GM12875 (cell line): Measurements from ENCODE around the gene SNRNP70.

ENCODE experiments used
- H3K4me3 ChIP-seq: one replicate; pipeline ENCODE4 v1.5.1; 2011; ENCODE audit warnings: low read depth, low read length, control low read depth
- TF ChIP-seq, protein P1 (sequence below): IDR thresholded peaks from 2 replicates; pipeline ENCODE4 v1.5.1; 2011; ENCODE audit warnings: low read depth, mild to moderate bottlenecking, control low read depth, inconsistent platforms, low read length, moderate library complexity, borderline replicate concordance; ENCODE audit not compliant: insufficient read depth

The SNRNP70 gene

DNA sequence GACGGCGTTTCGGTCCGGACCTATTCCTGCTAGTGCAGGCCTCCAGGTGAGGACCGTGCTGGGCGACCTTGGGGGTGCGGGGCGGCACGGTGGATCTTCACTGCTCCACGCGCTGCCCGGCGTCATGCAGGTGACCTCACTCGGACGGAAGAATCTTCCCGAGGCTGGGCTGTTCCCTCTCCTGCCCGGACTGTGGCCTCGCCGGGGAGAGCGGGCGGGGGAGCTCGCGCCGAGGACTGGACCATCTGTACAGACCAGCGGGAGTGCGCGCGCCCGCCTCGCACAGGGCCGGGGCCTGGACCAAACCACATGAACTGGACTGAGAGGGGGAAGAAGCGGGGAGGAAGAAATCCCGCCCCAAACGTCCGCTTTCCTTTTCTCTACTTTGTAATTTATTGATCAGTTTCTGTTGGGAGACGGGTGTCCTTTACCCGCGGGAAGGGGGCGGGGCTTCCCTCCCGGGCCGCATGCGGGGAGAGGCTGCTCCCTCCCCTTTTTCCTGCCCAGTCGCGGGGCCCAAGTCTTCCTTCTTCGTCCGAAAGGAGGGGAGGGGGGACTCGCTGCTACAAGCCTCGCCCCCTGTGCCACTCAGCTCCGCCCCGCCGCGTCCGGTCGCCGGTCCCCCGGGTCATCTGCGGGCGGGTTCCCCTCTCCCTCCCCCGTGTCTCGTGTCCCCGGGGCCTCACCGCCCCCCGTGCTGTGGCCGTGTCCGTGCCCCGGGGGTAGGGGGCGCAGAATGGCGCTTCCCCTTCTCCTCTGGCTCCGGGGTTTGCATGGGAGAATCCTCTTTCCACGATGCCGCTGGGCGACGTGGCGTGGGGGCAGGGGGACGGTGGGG is 65.1 kb downstream of the SNRNP70 start:
- TF ChIP-seq, protein P1, sequence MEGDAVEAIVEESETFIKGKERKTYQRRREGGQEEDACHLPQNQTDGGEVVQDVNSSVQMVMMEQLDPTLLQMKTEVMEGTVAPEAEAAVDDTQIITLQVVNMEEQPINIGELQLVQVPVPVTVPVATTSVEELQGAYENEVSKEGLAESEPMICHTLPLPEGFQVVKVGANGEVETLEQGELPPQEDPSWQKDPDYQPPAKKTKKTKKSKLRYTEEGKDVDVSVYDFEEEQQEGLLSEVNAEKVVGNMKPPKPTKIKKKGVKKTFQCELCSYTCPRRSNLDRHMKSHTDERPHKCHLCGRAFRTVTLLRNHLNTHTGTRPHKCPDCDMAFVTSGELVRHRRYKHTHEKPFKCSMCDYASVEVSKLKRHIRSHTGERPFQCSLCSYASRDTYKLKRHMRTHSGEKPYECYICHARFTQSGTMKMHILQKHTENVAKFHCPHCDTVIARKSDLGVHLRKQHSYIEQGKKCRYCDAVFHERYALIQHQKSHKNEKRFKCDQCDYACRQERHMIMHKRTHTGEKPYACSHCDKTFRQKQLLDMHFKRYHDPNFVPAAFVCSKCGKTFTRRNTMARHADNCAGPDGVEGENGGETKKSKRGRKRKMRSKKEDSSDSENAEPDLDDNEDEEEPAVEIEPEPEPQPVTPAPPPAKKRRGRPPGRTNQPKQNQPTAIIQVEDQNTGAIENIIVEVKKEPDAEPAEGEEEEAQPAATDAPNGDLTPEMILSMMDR = no peak
- peak overlapping the region; percentile 26 for H3K4me3 ChIP-seq

DNA sequence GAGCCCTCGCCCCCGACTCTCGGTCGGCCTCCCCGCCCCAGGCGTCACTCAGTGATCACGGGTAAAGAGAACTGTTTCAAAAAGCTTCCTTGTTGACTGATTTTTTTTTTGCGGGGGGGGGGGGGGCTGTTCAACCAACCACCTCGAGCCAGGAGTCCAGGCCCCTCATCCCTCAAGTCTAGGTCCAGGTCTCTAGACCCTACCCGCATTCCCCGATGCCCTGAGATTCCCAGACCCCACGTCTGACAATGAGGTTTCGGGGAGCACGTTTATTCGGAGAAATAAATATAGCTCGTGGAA is 65.6 kb downstream of the SNRNP70 start:
- H3K4me3 ChIP-seq = no peak overlapping the region
- TF ChIP-seq, protein P1 = no peak

DNA sequence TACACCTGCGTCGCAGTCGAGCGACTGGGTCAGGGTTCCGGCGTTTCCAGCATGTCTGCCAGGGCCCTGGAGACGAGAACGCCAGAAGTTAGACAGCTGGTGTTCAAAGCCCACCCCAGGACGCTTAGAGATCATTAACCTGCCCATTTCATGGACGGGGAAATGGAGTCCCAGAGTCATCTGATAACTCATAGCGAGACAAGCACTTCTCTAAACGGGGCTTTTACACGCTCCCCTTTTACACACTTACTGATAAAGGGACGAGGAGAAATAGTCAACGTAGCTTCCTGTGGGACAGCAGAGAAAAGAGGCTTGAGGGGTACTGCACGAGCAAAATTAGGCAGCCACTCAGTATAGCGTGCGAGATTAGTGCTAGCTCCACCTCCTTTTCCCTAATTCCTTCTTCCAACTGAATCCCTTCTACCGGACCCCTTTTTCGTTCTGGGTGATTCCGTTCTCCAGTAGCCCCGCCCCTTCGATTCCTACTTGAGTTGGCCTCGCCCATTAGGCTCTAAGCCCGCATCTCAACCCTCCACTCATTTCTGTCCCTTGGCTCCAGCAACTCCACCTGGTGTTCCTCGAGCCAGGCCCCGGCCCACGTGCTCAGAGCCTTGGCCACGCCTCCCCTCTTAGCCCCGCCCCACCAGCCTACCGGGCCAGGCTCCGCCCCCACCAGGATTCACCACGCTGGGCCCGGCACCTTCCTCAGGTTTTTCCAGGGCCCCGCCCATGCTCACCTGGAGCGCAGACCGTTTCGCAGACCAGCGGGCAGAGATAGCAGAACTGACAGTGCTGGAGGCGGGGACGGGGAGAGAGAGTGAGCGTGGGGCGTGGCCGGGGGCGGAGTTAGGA is 66.2 kb downstream of the SNRNP70 start:
- no peak overlapping the region for H3K4me3 ChIP-seq
- TF ChIP-seq, protein P1 = no peak

DNA sequence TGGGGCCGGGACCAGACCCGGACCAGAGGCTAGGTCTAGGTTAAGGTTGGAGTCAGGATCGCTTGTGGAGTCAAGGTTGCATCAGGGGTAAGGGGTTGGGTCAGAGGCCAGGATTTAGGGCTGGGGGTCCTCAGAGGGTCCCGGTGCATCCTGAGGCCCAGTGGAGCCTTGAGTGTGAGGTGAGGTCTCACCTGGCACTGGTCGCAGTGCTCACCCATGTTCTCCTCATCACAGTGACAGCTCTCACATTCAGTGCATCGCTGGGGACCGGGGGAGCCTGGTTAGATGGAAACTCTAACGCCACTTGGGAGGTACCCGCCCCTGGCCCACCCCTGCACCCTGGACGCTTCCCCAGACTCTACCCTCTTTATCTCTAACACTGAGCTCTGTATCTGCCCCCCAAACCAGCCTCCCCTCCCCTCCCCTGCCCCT is 66.9 kb downstream of the SNRNP70 start:
- H3K4me3 ChIP-seq = no peak overlapping the region
- TF ChIP-seq, protein P1 = no peak

DNA sequence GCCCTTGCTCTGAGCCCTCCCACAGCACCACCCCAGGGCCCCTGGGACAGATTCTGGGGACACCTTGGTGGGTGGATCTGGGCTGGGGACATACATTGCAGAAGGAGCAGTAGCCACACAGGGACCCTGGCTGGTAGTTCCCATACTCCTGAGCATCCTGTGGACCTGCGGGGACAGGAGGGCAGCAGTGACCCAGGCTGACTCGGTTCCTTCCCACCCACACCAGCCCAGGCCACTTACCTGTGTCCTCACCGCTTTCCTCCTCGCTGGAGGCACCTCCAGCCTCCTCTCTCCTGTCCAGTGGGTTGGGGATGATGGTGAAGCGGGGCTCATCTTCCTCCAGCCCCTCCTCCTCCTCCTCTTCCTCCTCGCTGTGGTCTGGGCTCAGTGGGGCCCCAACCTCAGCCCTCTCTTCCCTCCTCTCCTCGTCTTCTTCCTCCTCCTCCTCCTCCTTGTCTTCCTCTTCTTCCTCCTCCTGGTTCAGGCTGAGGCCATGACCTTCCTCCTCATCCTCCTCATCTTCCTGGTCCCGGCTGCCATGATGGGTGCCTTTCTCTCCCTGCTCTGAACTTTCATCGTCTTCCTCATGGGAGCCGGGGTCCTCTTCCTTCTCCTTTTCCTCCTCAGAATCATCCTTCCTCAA is 68.0 kb downstream of the SNRNP70 start:
- H3K4me3 ChIP-seq = no peak overlapping the region
- TF ChIP-seq, protein P1 = no peak

DNA sequence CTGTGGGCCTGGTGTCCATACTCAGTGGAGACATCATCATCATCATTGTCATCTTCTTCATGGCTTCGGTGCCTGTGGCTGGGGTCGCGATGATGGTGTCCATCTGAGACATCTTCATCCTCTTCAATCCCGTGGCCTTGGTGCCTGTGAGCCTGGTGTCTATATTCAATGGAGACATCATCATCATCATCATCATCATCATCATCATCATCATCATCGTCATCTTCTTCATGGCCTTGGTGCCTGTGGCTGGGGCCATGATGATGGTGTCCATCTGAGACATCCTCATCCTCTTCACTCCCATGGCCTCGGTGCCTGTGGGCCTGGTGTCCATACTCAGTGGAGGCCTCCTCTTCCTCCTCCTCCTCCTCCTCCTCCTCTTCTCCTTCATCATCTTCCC is 69.0 kb downstream of the SNRNP70 start:
- TF ChIP-seq, protein P1 = no peak

More for the DNA sequence above, 69.0 kb downstream of the SNRNP70 start:
- H3K4me3 ChIP-seq = no peak overlapping the region
